ENCODE measurements around the gene VASN. TPM values are rescaled to one million over a fixed set of nuclear protein-coding genes. Genes with fewer than 3 reads are reported as not detected.
A peak's percentile ranks its signal among the peaks of the same experiment; 100 is the strongest.

Gene VASN
- total RNA-seq, 2 donors from 2014 or later, result 10.4 to 12.1 TPM

DNA sequence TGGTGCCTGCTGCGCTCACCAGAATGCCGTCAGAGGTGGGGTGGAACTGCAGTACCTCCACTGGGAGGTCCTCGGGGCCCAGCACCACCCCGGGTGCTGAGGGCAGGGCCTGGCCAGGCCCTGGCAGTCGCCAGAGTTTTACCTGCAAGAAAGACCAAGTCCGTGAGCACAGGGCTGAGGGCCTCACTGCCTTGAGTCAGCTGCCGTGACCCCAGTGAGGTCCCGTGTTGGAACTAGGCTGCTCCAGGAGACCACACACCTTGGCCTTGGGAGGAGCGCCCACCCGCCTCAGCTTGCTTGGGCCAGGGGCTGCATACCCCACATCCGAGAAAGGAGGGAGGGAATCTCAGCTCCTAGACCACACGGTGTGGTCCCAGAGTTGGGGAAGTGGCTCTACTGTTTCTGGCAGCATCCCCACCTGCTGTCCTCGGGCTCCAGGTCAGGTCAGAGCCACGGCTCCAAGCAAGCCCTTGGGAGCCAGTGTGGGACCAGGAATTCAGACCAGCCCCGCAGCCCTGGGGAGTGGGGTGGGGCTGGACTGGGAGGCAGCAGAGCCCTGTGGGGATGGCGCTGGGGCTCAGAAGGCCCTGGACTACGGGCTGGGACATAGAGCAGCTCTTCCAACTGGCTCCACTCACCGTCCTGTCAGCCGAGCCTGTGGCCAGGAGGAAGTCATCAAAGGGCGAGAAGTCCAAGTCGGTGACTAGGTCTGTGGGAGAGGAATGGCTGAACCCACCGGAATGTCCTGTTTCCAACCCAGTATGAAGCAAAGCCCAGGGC lies 36.1 kb downstream of the VASN start:
- WGBS, 2 experiments (ENCODE audit: insufficient coverage in 1 of 2, insufficient read length in 1 of 2), result 94 to 95% methylated on average over 20 to 21 of the region's 22 CpGs
- peaks cover 4% of the 10 kb centered on the region for H3K4me1 Mint-ChIP-seq
- H3K4me3 Mint-ChIP-seq, result no peak overlapping the region
- no peak overlapping the region for H3K4me3 ChIP-seq (ENCODE audit: low read length)
- TF ChIP-seq, protein P1, sequence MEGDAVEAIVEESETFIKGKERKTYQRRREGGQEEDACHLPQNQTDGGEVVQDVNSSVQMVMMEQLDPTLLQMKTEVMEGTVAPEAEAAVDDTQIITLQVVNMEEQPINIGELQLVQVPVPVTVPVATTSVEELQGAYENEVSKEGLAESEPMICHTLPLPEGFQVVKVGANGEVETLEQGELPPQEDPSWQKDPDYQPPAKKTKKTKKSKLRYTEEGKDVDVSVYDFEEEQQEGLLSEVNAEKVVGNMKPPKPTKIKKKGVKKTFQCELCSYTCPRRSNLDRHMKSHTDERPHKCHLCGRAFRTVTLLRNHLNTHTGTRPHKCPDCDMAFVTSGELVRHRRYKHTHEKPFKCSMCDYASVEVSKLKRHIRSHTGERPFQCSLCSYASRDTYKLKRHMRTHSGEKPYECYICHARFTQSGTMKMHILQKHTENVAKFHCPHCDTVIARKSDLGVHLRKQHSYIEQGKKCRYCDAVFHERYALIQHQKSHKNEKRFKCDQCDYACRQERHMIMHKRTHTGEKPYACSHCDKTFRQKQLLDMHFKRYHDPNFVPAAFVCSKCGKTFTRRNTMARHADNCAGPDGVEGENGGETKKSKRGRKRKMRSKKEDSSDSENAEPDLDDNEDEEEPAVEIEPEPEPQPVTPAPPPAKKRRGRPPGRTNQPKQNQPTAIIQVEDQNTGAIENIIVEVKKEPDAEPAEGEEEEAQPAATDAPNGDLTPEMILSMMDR (conservative IDR thresholded peaks at IDR 0.05), result no peak
- no peaks in the 10 kb centered on the region for H3K27me3 ChIP-seq (ENCODE audit: control insufficient read depth, insufficient read depth, low read length, poor library complexity, severe bottlenecking)
- DNase-seq, result no peak
- H3K9me3 ChIP-seq (ENCODE audit: control insufficient read depth, low read length), result no peaks in the 10 kb centered on the region
- H3K27ac ChIP-seq (ENCODE audit: low read depth, low read length), result no peak overlapping the region
- no peaks in the 10 kb centered on the region for H3K27me3 Mint-ChIP-seq (ENCODE audit: insufficient read depth)
- H3K4me1 ChIP-seq (ENCODE audit: control insufficient read depth, insufficient read depth, low read length), result no peaks in the 10 kb centered on the region
- H3K27ac Mint-ChIP-seq, result no peak overlapping the region
- H3K9me3 Mint-ChIP-seq, result no peaks in the 10 kb centered on the region
- no peak overlapping the region for H3K9ac ChIP-seq (ENCODE audit: extremely low read depth, low read length, poor library complexity, severe bottlenecking)
- peaks cover 6% of the 10 kb centered on the region for H3K36me3 ChIP-seq (ENCODE audit: control insufficient read depth, insufficient read depth, low read length)
- peaks cover 5% of the 10 kb centered on the region for H3K36me3 Mint-ChIP-seq (ENCODE audit: low read depth)

DNA sequence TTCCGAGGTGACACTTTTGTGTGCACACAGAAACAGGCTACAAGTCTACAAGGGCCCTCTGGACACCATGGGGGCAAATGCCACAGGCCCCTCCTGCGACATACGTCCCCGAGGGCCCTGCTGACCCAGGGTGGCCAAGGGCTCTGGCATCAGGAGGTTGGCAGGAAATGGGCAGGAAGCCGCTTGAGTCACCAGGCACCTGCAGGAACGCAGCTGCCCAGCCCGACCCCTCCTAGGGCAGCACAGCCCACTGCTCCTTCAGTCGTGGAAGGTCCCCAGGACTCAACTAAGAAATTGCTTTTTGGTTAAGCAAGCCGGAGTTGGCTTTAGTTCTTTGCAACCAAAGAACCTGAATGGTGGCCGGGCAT lies 36.7 kb downstream of the VASN start:
- Mint-ChIP-seq H3K4me1 (peaks cover 4% of the 10 kb centered on the region), H3K36me3 (ENCODE audit: low read depth) (peaks cover 5% of the 10 kb centered on the region), H3K4me3 (no peak overlapping the region), H3K27ac (no peak overlapping the region), H3K9me3 (no peaks in the 10 kb centered on the region), H3K27me3 (ENCODE audit: insufficient read depth) (no peaks in the 10 kb centered on the region)
- Histone ChIP-seq H3K9me3 (ENCODE audit: control insufficient read depth, low read length) (no peaks in the 10 kb centered on the region), H3K4me1 (ENCODE audit: control insufficient read depth, insufficient read depth, low read length) (no peaks in the 10 kb centered on the region), H3K9ac (ENCODE audit: extremely low read depth, low read length, poor library complexity, severe bottlenecking) (no peak overlapping the region), H3K27ac (ENCODE audit: low read depth, low read length) (no peak overlapping the region), H3K36me3 (ENCODE audit: control insufficient read depth, insufficient read depth, low read length) (peaks cover 6% of the 10 kb centered on the region), H3K27me3 (ENCODE audit: control insufficient read depth, insufficient read depth, low read length, poor library complexity, severe bottlenecking) (no peaks in the 10 kb centered on the region), H3K4me3 (ENCODE audit: low read length) (no peak overlapping the region)
- DNase-seq, result no peak
- TF ChIP-seq, protein P1 (conservative IDR thresholded peaks at IDR 0.05), result no peak
- WGBS, 2 experiments (ENCODE audit: insufficient coverage in 1 of 2, insufficient read length in 1 of 2), result 95% methylated on average over 6 to 10 of the region's 10 CpGs

DNA sequence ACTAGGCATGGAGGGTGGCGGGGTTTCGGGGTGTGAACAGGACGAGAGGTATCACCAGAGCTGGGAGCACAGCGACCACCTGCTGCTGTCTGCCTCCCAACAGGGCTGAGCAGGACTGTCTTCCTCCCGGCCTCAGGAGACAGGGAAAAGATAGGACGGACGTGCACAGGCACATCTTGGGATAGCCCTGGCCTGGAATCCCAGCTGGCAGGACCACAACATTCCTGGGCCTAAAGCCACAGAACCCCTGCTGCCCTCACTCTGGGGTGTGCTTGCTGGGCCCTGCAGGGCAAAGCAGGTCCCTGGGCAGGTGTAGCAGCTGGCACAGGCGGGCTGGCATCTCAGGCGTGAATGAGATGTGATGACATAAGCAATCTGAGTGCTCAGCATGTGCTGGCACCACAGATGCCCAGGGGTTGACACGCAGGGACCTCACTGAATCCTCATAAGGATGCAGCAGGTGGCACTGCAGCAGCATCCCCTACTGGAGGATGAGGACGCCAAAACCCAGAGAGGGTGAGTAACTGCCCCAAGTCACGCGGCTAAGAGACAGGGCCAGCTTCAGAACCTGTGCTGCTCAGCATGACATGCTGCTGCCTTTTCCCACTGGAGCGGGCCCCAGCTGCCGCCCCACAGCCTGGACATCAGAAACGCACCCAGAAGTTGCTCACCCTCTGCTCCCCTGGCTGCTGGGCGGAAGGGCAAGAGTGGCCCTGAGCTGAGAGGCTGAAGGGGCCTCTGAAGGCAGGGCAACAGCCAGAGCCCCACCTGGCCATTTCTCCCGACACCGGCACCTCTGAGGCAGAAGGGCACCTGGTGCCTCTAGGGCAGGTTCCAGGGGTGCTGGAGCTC lies 37.7 kb downstream of the VASN start:
- Mint-ChIP-seq H3K9me3 (no peaks in the 10 kb centered on the region), H3K36me3 (ENCODE audit: low read depth) (peaks cover 5% of the 10 kb centered on the region), H3K4me3 (no peak overlapping the region), H3K27ac (no peak overlapping the region), H3K4me1 (peaks cover 3% of the 10 kb centered on the region), H3K27me3 (ENCODE audit: insufficient read depth) (no peaks in the 10 kb centered on the region)
- H3K4me1 ChIP-seq (ENCODE audit: control insufficient read depth, insufficient read depth, low read length), result no peaks in the 10 kb centered on the region
- TF ChIP-seq, protein P1 (conservative IDR thresholded peaks at IDR 0.05), result peak; percentile 24
- no peaks in the 10 kb centered on the region for H3K9me3 ChIP-seq (ENCODE audit: control insufficient read depth, low read length)
- no peak for DNase-seq
- peaks cover 6% of the 10 kb centered on the region for H3K36me3 ChIP-seq (ENCODE audit: control insufficient read depth, insufficient read depth, low read length)
- H3K27ac ChIP-seq (ENCODE audit: low read depth, low read length), result no peak overlapping the region
- WGBS, 2 experiments (ENCODE audit: insufficient coverage in 1 of 2, insufficient read length in 1 of 2), result 92 to 93% methylated on average over 17 to 19 of the region's 19 CpGs
- H3K27me3 ChIP-seq (ENCODE audit: control insufficient read depth, insufficient read depth, low read length, poor library complexity, severe bottlenecking), result no peaks in the 10 kb centered on the region
- H3K9ac ChIP-seq (ENCODE audit: extremely low read depth, low read length, poor library complexity, severe bottlenecking), result no peak overlapping the region
- no peak overlapping the region for H3K4me3 ChIP-seq (ENCODE audit: low read length)
